Right lung (tissue), 5 donors: ENCODE data around the gene CCDC197. TPM values are rescaled to one million over a fixed set of nuclear protein-coding genes. Genes with fewer than 3 reads are reported as not detected.

Source experiments
- DNase-seq, 2 donors: peaks; one replicate each; pipeline ENCODE4 v3.0.0-alpha.2; 2013
- polyA plus RNA-seq, 5 donors: library from polyadenylated mRNA; unstranded; fragments of 120-200 nt; gene quantifications; one replicate each; pipeline versions ENCODE4 v1.2.1 to v1.2.3, GENCODE V29; 2013; ENCODE audit warnings: inconsistent platforms in 1 of 5, low replicate concordance in 1 of 5; ENCODE audit not compliant: insufficient read length in 5 of 5, insufficient read depth in 1 of 5

Gene CCDC197
- polyA plus RNA-seq, 5 donors = not detected

- DNase-seq = no peak
Measured at GRCh38 chr14:94024549-94024948, 27.4 kb downstream of the CCDC197 start.

- DNase-seq = no peak
Measured at GRCh38 chr14:94025720-94026119, 28.6 kb downstream of the CCDC197 start.

GRCh38 chr14:94026173-94026888, 29.2 kb downstream of the CCDC197 start, which contains the start of gene OTUB2:
Gene OTUB2, plus strand, starts transcription at chr14:94026340. Its CDS starts 198 bp downstream, at chr14:94026538.
- peak; percentile 98 to 99 for DNase-seq

DNA sequence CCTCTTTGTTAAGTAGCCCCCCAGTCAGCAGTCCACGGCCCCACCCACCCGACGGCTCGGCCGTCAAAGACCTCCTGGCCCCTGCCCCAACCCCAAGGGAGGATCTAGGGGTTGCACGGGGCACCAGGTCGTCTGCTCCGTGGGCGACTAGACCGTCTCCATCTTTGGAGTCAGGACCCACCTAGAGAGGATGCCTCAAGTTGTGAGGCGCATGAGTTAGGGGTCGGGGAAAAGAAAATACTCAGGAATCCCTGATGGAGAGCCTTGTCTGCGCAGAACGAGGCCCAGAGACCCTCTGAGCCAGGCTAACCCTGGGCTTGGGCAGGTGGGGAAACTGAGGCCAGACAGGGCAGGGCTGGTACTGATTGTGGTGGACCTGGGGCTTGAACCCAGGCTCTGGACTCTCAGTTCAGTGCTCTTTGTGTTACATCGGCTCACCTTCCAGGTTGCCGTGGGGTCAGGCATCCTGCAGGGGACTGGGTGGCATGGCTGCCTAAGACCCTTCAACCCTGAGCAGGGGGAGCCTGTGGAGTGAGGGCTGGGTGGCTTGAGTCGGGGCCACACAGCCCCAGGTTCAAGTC, 29.9 kb downstream of the CCDC197 start:
- DNase-seq = no peak

DNA sequence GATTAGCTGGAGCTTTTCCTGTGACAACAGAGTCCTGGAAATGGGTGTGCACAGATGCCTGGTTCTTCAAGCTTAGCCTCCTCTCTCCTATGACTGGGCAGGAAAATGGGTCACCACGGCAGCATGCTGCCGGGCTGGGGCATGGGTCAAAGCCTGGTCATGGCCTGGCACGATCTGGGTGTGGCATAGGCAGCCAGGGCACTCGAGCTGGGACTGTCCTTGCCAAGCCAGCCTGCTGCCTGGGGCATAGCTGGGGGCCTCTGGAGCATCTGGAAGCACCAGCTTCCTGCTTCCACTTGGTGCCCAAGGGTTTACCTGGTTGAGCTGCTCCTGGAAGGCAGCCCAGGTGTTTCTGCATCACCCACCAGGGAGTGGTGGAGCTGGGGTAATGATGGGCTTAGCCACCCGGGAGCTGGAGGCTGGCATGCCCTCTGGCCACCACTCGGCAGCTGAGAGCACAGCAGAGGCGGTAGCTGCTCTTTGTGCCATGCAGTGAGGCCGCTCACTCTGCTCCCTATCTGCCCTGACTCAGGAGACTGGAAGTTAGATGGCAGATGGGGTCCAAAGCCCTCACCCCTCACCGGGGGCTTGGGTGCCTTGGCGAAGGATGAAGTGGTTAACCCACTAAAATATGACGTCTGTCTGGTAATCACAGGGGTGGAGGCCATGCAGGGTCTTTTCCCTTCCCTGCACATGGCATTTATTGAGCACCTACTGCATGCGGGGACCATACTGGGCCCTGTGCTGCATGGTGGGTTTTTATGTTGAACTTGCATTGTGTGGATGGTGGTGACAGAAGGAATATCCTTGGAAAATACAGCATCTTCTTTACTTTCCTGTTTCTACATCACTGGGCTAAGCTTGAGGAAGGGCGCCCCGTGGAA, 30.7 kb downstream of the CCDC197 start:
- no peak for DNase-seq

- no peak for DNase-seq
Measured at GRCh38 chr14:94028450-94028826, 31.3 kb downstream of the CCDC197 start.

- DNase-seq = no peak
Measured at GRCh38 chr14:94029265-94029664, 32.2 kb downstream of the CCDC197 start.

GRCh38 chr14:94029671-94030203, 32.6 kb downstream of the CCDC197 start:
- no peak for DNase-seq

GRCh38 chr14:94030571-94030970, 33.5 kb downstream of the CCDC197 start:
- no peak for DNase-seq

- DNase-seq = no peak
Measured at GRCh38 chr14:94031161-94031882, 34.2 kb downstream of the CCDC197 start.

DNA sequence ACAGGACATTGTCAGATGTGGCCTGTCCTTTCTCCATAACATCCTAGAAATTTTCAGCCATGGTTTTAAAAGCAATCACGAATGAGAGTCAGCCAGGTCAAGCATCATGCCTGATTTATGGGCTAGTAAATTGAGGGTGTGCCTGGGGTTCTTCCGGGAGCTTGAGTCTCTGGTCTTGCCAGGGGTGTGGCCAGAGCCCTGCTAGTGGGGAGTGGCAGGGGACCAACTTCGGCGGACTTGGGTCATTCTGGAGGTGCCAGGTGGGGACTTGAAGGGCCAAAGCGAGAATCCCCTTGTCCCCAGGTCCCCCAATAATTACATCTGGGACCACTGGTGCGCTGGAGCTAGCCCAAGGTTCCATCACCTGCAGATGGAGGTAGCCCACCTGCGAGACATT, 34.8 kb downstream of the CCDC197 start:
- DNase-seq = no peak

GRCh38 chr14:94034886-94035285, 37.8 kb downstream of the CCDC197 start:
- DNase-seq = no peak

DNA sequence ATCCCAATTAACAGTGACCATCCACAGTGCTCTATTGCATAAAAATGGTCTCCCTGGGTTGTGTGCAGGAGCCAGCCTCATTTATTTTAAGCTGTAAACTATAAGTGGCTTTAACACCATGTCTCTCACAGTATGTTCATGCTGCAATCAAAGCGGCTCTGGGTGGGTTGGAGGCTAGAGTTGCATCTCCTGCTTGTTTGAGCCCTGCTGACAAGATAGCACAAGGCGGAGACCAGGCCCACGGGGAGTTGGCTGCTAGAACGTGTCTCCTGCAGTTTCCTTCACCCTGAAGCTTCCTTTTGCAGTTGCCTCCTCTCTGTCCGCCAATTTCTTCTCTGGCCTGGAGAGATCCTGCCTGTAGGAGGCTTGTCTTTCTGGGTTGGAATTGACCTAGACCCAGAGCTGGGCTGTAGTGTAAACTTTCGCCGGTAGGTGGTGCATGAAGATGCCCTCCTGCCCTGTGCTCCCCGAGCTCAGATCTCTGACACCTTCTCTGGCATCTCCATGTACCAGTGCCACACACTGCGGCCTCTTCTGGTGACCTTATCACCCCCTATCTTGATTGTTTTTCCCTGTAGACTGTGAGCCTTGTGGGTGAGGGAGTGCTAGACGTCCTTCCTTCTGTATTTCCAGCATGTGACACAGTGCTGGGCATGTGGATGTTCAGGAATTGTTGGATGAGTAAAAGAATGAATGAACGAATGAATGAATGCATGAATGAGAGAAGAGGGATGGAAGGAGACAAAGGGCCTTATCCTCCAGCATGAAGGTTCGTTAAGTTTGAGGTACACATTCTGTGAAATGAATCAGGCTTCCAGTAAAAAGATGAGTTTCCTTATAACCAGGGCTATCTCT, 39.4 kb downstream of the CCDC197 start:
- DNase-seq = no peak

DNA sequence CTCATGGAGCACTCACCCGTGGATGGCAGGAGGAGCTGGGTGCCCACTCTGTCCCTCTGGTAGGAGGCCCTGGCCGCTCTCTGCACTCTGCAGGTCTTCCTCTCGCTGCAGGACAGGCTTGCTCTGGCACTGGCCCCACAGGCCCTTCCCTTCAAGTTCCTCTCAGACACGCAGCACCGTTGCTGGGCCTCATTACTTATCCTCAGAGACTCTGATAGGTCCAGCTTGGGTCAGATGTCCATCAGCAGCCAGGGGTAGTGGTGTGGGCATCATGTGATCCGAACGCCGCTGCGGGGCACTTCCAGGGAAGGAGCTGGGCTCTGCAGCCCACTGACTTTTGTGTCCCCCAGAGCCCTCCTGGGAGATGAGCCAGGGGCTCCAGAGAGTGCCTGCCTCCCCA, 40.9 kb downstream of the CCDC197 start:
- no peak for DNase-seq

- DNase-seq = no peak
Measured at GRCh38 chr14:94038510-94038909, 41.4 kb downstream of the CCDC197 start.

DNA sequence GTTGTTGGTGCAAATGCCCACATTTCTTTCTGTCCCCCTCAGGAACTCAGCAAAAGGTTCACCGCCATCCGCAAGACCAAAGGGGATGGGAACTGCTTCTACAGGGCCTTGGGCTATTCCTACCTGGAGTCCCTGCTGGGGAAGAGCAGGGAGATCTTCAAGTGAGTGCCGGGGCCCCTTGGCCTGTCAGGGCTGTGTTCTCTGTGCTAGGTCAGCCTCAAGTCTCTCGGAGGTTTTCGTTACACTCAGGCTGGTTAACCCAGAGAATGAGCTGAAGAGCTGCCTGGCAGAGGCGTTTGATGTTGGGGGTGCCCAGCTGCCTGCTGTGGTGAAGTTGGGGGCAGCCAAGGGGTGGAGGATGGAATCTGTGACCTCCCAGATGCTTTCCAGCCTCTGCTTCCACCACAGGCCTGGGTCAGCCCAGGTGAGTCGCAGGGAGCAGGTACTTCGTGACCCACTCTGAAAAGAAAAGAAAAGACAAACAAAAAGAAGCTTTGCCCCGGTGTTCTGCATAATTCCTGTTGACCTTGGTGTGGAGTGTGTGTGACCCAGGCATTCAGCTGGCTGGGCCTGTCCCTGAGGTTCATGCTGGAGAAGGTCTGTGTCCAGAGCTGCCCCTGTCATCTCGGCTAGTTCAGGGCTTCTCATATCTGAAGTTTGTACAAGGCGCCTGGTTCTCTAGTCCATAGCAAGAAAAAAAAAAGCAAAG, 42.0 kb downstream of the CCDC197 start:
- DNase-seq = no peak

GRCh38 chr14:94040247-94040646, 43.1 kb downstream of the CCDC197 start:
- no peak for DNase-seq

GRCh38 chr14:94040796-94041195, 43.7 kb downstream of the CCDC197 start:
- DNase-seq = no peak

DNA sequence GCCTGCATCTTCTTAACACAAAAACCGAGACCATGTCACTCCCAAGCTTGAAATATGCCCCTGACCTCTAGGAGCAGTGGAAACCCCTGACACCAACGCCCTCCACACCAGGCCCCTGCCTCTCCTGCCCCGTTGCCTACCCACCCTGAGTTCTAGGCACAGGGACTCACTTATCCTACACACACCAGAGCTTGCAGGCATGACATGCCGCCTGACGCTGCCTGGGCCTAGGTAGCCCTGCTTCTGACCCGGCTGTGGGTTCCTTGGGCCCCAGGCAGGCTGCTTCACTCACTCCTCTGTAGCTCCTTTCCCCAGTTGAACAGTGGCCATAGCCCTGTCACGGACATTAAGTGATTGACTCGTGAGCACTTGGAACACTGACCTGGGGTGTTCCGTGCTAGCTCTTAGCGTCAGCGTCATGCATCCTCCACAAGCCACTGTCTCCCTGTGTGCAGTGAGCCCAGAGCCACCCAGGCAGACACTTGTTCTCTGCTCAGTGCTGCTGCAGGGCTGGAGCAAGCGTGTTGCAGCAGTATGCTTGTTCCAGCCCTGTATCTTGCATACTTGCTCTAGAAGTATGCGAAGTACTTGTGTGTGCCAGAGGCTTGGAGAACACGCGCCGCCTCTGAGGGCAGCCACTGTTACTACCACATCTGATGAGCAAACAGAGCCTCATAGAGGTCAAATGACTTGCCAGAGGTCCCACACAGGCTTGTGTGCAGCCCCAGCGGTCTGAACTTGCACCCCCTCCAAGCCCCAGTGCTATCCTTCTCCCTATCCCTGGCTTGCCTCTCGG, 44.6 kb downstream of the CCDC197 start:
- DNase-seq = no peak
